LNCaP clone FGC (cell line): Measurements from ENCODE around the gene FEV.

ENCODE experiments used
- DNase-seq: peaks from one replicate; pipeline ENCODE4 v3.0.0-alpha.2; 2011; ENCODE audit warnings: low read depth
- H3K4me3 ChIP-seq: 2 replicates; pipeline ENCODE4 v1.5.1; 2011; ENCODE audit warnings: mild to moderate bottlenecking, low read depth, low read length, control low read depth
- CTCF ChIP-seq: IDR thresholded peaks from 2 replicates; pipeline ENCODE4 v1.5.1; 2012; ENCODE audit warnings: mild to moderate bottlenecking; ENCODE audit not compliant: control insufficient read depth, insufficient read depth; ENCODE audit errors: extremely low read depth

The FEV gene

GRCh38 chr2:218979846-218980734 lies 4.9 kb downstream of the FEV start:
- H3K4me3 ChIP-seq = peak overlapping the region; percentile 30
- peak; percentile 96 for TF ChIP-seq CTCF
- no peak for DNase-seq

- no peak for TF ChIP-seq CTCF
- H3K4me3 ChIP-seq = no peak overlapping the region
- DNase-seq = no peak
Observed at GRCh38 chr2:218975060-218975777, 9.8 kb downstream of the FEV start.

GRCh38 chr2:218970894-218971293 lies 14.1 kb downstream of the FEV start:
- no peak for DNase-seq
- H3K4me3 ChIP-seq = no peak overlapping the region
- TF ChIP-seq CTCF = no peak

GRCh38 chr2:218964041-218964771 lies 20.8 kb downstream of the FEV start:
- DNase-seq = no peak
- no peak for TF ChIP-seq CTCF
- no peak overlapping the region for H3K4me3 ChIP-seq

- H3K4me3 ChIP-seq = no peak overlapping the region
- no peak for TF ChIP-seq CTCF
- DNase-seq = no peak
Observed at GRCh38 chr2:218963601-218964000, 21.4 kb downstream of the FEV start.

GRCh38 chr2:218962859-218963492 lies 22.0 kb downstream of the FEV start:
- no peak overlapping the region for H3K4me3 ChIP-seq
- TF ChIP-seq CTCF = no peak
- DNase-seq = no peak
